CD4-positive, alpha-beta T cell (primary cell): ENCODE measurements around the gene ABHD16A. TPM values are rescaled to one million over a fixed set of nuclear protein-coding genes. Genes with fewer than 3 reads are reported as not detected.

Experiments
- ATAC-seq: fragments of 200-7000 bp; cut with Tn5 transposase; one replicate; pipeline ENCODE4 v1.10.0; 2022; ENCODE audit warnings: mild to moderate bottlenecking; ENCODE audit not compliant: poor library complexity
- CTCF ChIA-PET: fragments of 350-600 bp; sonication (Branson Sonifier 250); formaldehyde crosslinking; loops from one replicate; lab custom pipeline; 2021; ENCODE audit warnings: antibody characterized with exemption, inconsistent platforms; lab: Charles Lee
- POLR2A ChIA-PET: fragments of 350-600 bp; sonication (Branson Sonifier 250); formaldehyde crosslinking; loops from one replicate; lab custom pipeline; 2021; ENCODE audit warnings: antibody characterized with exemption, inconsistent platforms; lab: Charles Lee
- DNase-seq, 14 experiments: peaks; one replicate each; pipeline ENCODE4 v3.0.0-alpha.2; 2013 to 2020; ENCODE audit warnings: mixed read lengths in 2 of 14
- H3K27ac ChIP-seq, 2 donors: one replicate each; pipeline versions ENCODE4 v1.5.1 to v1.7.0; 2013; ENCODE audit warnings: low read length in 2 of 2, low read depth in 1 of 2, mild to moderate bottlenecking in 1 of 2
- H3K27me3 ChIP-seq, 2 experiments: 1 replicate in 1 of 2; 2 replicates in 1 of 2; pipeline versions ENCODE4 v1.6.1 to v1.7.0; 2013; ENCODE audit warnings: low read length in 2 of 2, control low read depth in 1 of 2, mild to moderate bottlenecking in 1 of 2, moderate library complexity in 1 of 2; ENCODE audit not compliant: insufficient read depth in 2 of 2, control insufficient read depth in 1 of 2
- H3K36me3 ChIP-seq: one replicate; pipeline ENCODE4 v1.6.1; 2013; ENCODE audit warnings: low read length, control low read depth; ENCODE audit not compliant: insufficient read depth
- H3K4me1 ChIP-seq: one replicate; pipeline ENCODE4 v1.6.1; 2013; ENCODE audit warnings: low read length, control low read depth; ENCODE audit not compliant: insufficient read depth
- H3K4me3 ChIP-seq: one replicate; pipeline ENCODE4 v1.5.1; 2013; ENCODE audit warnings: mild to moderate bottlenecking, low read length, moderate library complexity
- H3K9me3 ChIP-seq, 2 experiments: 1 replicate in 1 of 2; 2 replicates in 1 of 2; pipeline versions ENCODE4 v1.6.1 to v1.7.0; 2013; ENCODE audit warnings: low read length in 2 of 2, mild to moderate bottlenecking in 2 of 2, control low read depth in 1 of 2, moderate library complexity in 1 of 2; ENCODE audit not compliant: control insufficient read depth in 1 of 2, insufficient read depth in 1 of 2
- H3K27ac Mint-ChIP-seq: one replicate; pipeline ENCODE4 v1.8.0; 2020; ENCODE audit warnings: mixed read lengths
- H3K27me3 Mint-ChIP-seq: one replicate; pipeline ENCODE4 v1.8.0; 2021; ENCODE audit warnings: mixed read lengths
- H3K36me3 Mint-ChIP-seq: one replicate; pipeline ENCODE4 v1.8.0; 2021; ENCODE audit warnings: low read depth, mixed read lengths
- H3K4me1 Mint-ChIP-seq: one replicate; pipeline ENCODE4 v1.8.0; 2021; ENCODE audit warnings: low read depth, mixed read lengths
- H3K4me3 Mint-ChIP-seq: one replicate; pipeline ENCODE4 v1.8.0; 2020; ENCODE audit warnings: mild to moderate bottlenecking, mixed read lengths
- H3K9me3 Mint-ChIP-seq: one replicate; pipeline ENCODE4 v1.8.0; 2020; ENCODE audit warnings: mixed read lengths
- CTCF ChIP-seq: fragments of 200-600 bp; IDR thresholded peaks from one replicate; pipeline ENCODE4 v1.8.0; 2022; ENCODE audit warnings: antibody characterized with exemption, mild to moderate bottlenecking
- intact Hi-C, 2 experiments: fragments of 100-400 bp; cut with DNase I in 1 of 2; cut with micrococcal nuclease in 1 of 2; formaldehyde crosslinking; loops; one replicate each; pipeline versions ENCODE4 v1.15.1 to v1.9.0; 2023 to 2025; cut with DNase I, micrococcal nuclease
- total RNA-seq, 174 experiments: library from RNA in 2 of 174; stranded (reverse) in 2 of 174; gene quantifications; one replicate each; pipeline ENCODE4 v1.2.3 and lab custom pipeline; 2021 to 2026

ABHD16A gene
- total RNA-seq, 2 experiments from 2014 or later = 52.3 to 59.3 TPM

GRCh38 chr6:31681135-31681671 is 21.9 kb downstream of the ABHD16A start:
- H3K4me3 ChIP-seq = peak overlapping the region; percentile 79
- H3K27ac ChIP-seq = peak overlapping the region in 1 of 2 donors; percentile 44
- Mint-ChIP-seq H3K9me3 (no peaks in the 10 kb centered on the region), H3K4me1 (peaks cover 19% of the 10 kb centered on the region), H3K36me3 (peaks cover 12% of the 10 kb centered on the region), H3K4me3 (peak overlapping the region; percentile 87), H3K27me3 (no peaks in the 10 kb centered on the region), H3K27ac (peak overlapping the region; percentile 35)
- H3K36me3 ChIP-seq = no peaks in the 10 kb centered on the region
- H3K9me3 ChIP-seq = no peaks in the 10 kb centered on the region
- ChIA-PET POLR2A (interaction anchor here (0.6 to 1.9 kb wide), 8 partner anchors 14 to 515 kb away, joined by 3 to 12 read pairs (median 4); partner anchors contain the start of genes ABHD16A, EHMT2, GPANK1 and HSPA1B), CTCF (interaction anchor here (0.7 to 1.4 kb wide), 6 partner anchors 14 to 149 kb away, joined by 3 to 10 read pairs (median 4); partner anchors contain the start of gene ABHD16A)
- no peak for TF ChIP-seq CTCF
- ATAC-seq = peak; percentile 71
- peak in 8 of 14 experiments; percentile 23 to 72 (median 47) for DNase-seq
- intact Hi-C loops = loop anchor here in 1 of 2 experiments (2.0 to 5.0 kb wide), 3 partner anchors 48 to 271 kb away; partner anchors contain the start of gene DDAH2
- H3K4me1 ChIP-seq = peaks cover 21% of the 10 kb centered on the region
- no peaks in the 10 kb centered on the region for H3K27me3 ChIP-seq

- CTCF ChIA-PET = interaction anchor here (0.7 to 1.4 kb wide), 6 partner anchors 14 to 149 kb away, joined by 3 to 10 read pairs (median 4); partner anchors contain the start of gene ABHD16A
- POLR2A ChIA-PET = interaction anchor here (0.6 to 1.9 kb wide), 8 partner anchors 14 to 515 kb away, joined by 3 to 12 read pairs (median 4); partner anchors contain the start of genes ABHD16A, EHMT2, GPANK1 and HSPA1B
- H3K27ac Mint-ChIP-seq = peak within 1 kb of the TSS; percentile 35
- ATAC-seq (peak; percentile 63), DNase-seq (peak in 13 of 14 experiments; percentile 45 to 83 (median 61))
- no peaks in the 10 kb centered on the region for H3K27me3 Mint-ChIP-seq
- H3K36me3 Mint-ChIP-seq = peaks cover 7% of the 10 kb centered on the region
- H3K9me3 ChIP-seq = no peaks in the 10 kb centered on the region
- H3K4me1 Mint-ChIP-seq = peaks cover 19% of the 10 kb centered on the region
- H3K36me3 ChIP-seq = no peaks in the 10 kb centered on the region
- peak; percentile 71 for TF ChIP-seq CTCF
- intact Hi-C loops = loop anchor here (1.0 to 5.0 kb wide), 5 partner anchors 48 to 272 kb away; partner anchors contain the start of gene DDAH2 (in 1 of the 2)
- H3K4me3 Mint-ChIP-seq = peak within 1 kb of the TSS; percentile 87
- H3K27ac ChIP-seq = peak within 1 kb of the TSS in 1 of 2 donors; percentile 44
- no peaks in the 10 kb centered on the region for H3K9me3 Mint-ChIP-seq
- peaks cover 21% of the 10 kb centered on the region for H3K4me1 ChIP-seq
- H3K4me3 ChIP-seq = peak within 1 kb of the TSS; percentile 79
- H3K27me3 ChIP-seq = no peaks in the 10 kb centered on the region
Observed at GRCh38 chr6:31680226-31681134, 22.6 kb downstream of the ABHD16A start, which contains the start of gene LY6G5C. Gene LY6G5C, minus strand, starts transcription at chr6:31681067. Its CDS starts 694 bp downstream, at chr6:31680373.

- H3K27ac ChIP-seq = no peak overlapping the region
- no peak overlapping the region for H3K27ac Mint-ChIP-seq
- POLR2A ChIA-PET = interaction anchor here (1.7 kb wide), 1 partner anchor 13 kb away, joined by 5 read pairs; the partner anchor contains the start of gene GPANK1
- TF ChIP-seq CTCF = no peak
- H3K27me3 Mint-ChIP-seq = no peaks in the 10 kb centered on the region
- H3K9me3 ChIP-seq = no peaks in the 10 kb centered on the region
- no peaks in the 10 kb centered on the region for H3K27me3 ChIP-seq
- DNase-seq = no peak
- H3K4me1 Mint-ChIP-seq = peaks cover 19% of the 10 kb centered on the region
- no peak for ATAC-seq
- H3K4me3 Mint-ChIP-seq = peak overlapping the region; percentile 49
- H3K36me3 Mint-ChIP-seq = peaks cover 22% of the 10 kb centered on the region
- intact Hi-C loops = no loop called here
- peaks cover 21% of the 10 kb centered on the region for H3K4me1 ChIP-seq
- no peak overlapping the region for H3K4me3 ChIP-seq
- peaks cover 4% of the 10 kb centered on the region for H3K36me3 ChIP-seq
- no peaks in the 10 kb centered on the region for H3K9me3 Mint-ChIP-seq
- CTCF ChIA-PET = interaction anchor here (0.8 kb wide), 1 partner anchor 92 kb away, joined by 3 read pairs; no protein-coding TSS in a partner anchor
Observed at GRCh38 chr6:31677955-31678354, 25.2 kb downstream of the ABHD16A start.
